ENCODE measurements around the gene SLC35F4. TPM values are rescaled to one million over a fixed set of nuclear protein-coding genes. Genes with fewer than 3 reads are reported as not detected.

Gene SLC35F4
- polyA plus RNA-seq, 1 donor from 2014 or later: 21.0 TPM

DNA sequence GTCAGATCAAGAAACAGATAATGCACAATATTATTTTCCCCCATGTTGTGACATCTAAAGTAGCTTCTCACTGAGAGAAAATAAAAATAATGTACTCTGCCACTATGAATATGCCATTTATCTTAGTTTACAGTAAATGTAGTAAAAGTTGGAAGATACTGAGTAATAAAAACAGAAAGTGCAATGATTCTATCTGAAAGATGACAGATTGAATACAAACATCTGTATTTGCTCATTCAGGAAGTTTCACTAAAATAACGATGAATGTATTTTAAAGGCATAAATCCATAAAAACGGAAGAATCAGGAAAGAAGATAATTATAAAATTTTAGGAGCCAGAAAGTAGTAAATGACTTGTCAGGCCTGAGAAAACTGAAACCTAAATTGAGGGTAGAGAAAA is 18.2 kb downstream of the SLC35F4 start:
- Histone ChIP-seq H3K27me3 (ENCODE audit: insufficient read depth, low read depth, low read length) (no peaks in the 10 kb centered on the region), H3K79me2 (replicated peaks; ENCODE audit: insufficient read depth, low read length) (no peaks in the 10 kb centered on the region), H3K9me3 (ENCODE audit: low read length) (no peaks in the 10 kb centered on the region), H4K20me1 (ENCODE audit: insufficient read depth) (no peaks in the 10 kb centered on the region), H3F3A (ENCODE audit: insufficient read depth, low read length, poor library complexity, severe bottlenecking) (no peaks in the 10 kb centered on the region), H3K9me2 (ENCODE audit: insufficient read depth, low read length) (no peaks in the 10 kb centered on the region), H3K9ac (ENCODE audit: low read length) (no peak overlapping the region), H3K4me3 (ENCODE audit: low read length) (no peak overlapping the region), H3K4me2 (ENCODE audit: low read length) (no peak overlapping the region), H2AFZ (ENCODE audit: low read depth, low read length) (no peak overlapping the region), H3K27ac (ENCODE audit: low read length) (no peak overlapping the region), H3K36me3 (ENCODE audit: insufficient read depth, low read length) (no peaks in the 10 kb centered on the region)
- TF ChIP-seq, protein P1, sequence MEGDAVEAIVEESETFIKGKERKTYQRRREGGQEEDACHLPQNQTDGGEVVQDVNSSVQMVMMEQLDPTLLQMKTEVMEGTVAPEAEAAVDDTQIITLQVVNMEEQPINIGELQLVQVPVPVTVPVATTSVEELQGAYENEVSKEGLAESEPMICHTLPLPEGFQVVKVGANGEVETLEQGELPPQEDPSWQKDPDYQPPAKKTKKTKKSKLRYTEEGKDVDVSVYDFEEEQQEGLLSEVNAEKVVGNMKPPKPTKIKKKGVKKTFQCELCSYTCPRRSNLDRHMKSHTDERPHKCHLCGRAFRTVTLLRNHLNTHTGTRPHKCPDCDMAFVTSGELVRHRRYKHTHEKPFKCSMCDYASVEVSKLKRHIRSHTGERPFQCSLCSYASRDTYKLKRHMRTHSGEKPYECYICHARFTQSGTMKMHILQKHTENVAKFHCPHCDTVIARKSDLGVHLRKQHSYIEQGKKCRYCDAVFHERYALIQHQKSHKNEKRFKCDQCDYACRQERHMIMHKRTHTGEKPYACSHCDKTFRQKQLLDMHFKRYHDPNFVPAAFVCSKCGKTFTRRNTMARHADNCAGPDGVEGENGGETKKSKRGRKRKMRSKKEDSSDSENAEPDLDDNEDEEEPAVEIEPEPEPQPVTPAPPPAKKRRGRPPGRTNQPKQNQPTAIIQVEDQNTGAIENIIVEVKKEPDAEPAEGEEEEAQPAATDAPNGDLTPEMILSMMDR (IDR thresholded peaks at IDR 0.05; ENCODE audit: poor library complexity, severe bottlenecking): no peak
- TF ChIP-seq MXI1 (conservative IDR thresholded peaks at IDR 0.05; ENCODE audit: poor library complexity, severe bottlenecking): no peak
- TF ChIP-seq SMC3 (conservative IDR thresholded peaks at IDR 0.05; ENCODE audit: poor library complexity): no peak
- no peak for TF ChIP-seq RAD21 (conservative IDR thresholded peaks at IDR 0.05)
- no peak for TF ChIP-seq TAF1 (IDR thresholded peaks at IDR 0.05; ENCODE audit: low read depth)
- TF ChIP-seq POLR2AphosphoS5 (IDR thresholded peaks at IDR 0.05): no peak
- TF ChIP-seq, protein P2, sequence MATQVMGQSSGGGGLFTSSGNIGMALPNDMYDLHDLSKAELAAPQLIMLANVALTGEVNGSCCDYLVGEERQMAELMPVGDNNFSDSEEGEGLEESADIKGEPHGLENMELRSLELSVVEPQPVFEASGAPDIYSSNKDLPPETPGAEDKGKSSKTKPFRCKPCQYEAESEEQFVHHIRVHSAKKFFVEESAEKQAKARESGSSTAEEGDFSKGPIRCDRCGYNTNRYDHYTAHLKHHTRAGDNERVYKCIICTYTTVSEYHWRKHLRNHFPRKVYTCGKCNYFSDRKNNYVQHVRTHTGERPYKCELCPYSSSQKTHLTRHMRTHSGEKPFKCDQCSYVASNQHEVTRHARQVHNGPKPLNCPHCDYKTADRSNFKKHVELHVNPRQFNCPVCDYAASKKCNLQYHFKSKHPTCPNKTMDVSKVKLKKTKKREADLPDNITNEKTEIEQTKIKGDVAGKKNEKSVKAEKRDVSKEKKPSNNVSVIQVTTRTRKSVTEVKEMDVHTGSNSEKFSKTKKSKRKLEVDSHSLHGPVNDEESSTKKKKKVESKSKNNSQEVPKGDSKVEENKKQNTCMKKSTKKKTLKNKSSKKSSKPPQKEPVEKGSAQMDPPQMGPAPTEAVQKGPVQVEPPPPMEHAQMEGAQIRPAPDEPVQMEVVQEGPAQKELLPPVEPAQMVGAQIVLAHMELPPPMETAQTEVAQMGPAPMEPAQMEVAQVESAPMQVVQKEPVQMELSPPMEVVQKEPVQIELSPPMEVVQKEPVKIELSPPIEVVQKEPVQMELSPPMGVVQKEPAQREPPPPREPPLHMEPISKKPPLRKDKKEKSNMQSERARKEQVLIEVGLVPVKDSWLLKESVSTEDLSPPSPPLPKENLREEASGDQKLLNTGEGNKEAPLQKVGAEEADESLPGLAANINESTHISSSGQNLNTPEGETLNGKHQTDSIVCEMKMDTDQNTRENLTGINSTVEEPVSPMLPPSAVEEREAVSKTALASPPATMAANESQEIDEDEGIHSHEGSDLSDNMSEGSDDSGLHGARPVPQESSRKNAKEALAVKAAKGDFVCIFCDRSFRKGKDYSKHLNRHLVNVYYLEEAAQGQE (IDR thresholded peaks at IDR 0.05; ENCODE audit: borderline replicate concordance): no peak
- no peak for TF ChIP-seq EZH2 (IDR thresholded peaks at IDR 0.05; ENCODE audit: borderline replicate concordance, insufficient read depth, low read length, poor library complexity, severe bottlenecking)

DNA sequence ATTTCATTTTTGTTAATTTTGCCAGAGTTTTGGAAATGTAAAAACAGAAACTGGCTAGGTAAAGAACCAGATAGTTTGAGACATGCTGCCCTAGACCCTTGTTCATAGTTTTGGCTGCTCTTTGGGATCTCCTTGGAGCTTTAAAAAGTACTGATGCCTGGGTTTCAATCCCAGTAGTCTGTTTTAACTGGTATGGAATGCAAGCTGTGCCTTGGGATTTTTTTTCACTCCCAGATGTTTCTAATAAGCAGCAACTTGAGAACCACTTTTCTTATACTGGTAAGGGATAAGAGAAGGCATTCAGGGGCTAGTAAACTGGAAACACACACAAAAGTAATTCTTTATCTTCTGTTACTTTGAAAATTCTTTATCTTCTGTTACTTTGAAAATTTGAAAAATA is 18.8 kb downstream of the SLC35F4 start:
- Histone ChIP-seq H3K27me3 (ENCODE audit: insufficient read depth, low read depth, low read length) (no peaks in the 10 kb centered on the region), H3K4me3 (ENCODE audit: low read length) (no peak overlapping the region)

DNA sequence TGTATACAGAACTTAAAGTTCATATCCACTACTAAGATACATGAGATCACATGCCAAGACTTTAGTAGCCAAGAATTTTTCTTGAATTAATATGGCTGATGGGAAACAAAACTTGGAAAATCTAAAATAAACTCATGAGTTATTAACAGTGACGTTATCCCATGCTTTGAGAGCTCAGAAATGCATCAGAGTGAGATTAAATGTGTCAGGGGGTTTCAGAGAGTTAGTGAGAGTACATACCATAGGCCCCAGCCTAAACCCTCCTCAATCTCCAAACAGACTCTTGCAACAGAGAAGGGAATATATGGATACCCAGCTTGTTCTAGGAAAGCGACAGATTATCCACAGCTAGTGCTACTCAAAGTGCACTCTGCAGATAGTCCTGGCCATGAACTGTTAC is 19.3 kb downstream of the SLC35F4 start:
- H3K4me2 ChIP-seq (ENCODE audit: low read length): no peak overlapping the region
- TF ChIP-seq, protein P1 (IDR thresholded peaks at IDR 0.05; ENCODE audit: poor library complexity, severe bottlenecking): no peak
- TF ChIP-seq TAF1 (IDR thresholded peaks at IDR 0.05; ENCODE audit: low read depth) (no peak), MXI1 (conservative IDR thresholded peaks at IDR 0.05; ENCODE audit: poor library complexity, severe bottlenecking) (no peak), EZH2 (IDR thresholded peaks at IDR 0.05; ENCODE audit: borderline replicate concordance, insufficient read depth, low read length, poor library complexity, severe bottlenecking) (no peak), SMC3 (conservative IDR thresholded peaks at IDR 0.05; ENCODE audit: poor library complexity) (no peak), EP300 (conservative IDR thresholded peaks at IDR 0.05; ENCODE audit: poor library complexity, severe bottlenecking) (no peak), POLR2AphosphoS5 (IDR thresholded peaks at IDR 0.05) (no peak), RAD21 (conservative IDR thresholded peaks at IDR 0.05) (no peak)
- TF ChIP-seq, protein P2 (IDR thresholded peaks at IDR 0.05; ENCODE audit: borderline replicate concordance): no peak

More for the DNA sequence above, 18.8 kb downstream of the SLC35F4 start:
- H4K20me1 ChIP-seq (ENCODE audit: insufficient read depth): no peaks in the 10 kb centered on the region
- H3K9me3 ChIP-seq (ENCODE audit: low read length): no peaks in the 10 kb centered on the region
- H3K36me3 ChIP-seq (ENCODE audit: insufficient read depth, low read length): no peaks in the 10 kb centered on the region
- no peaks in the 10 kb centered on the region for H3K79me2 ChIP-seq (replicated peaks; ENCODE audit: insufficient read depth, low read length)
- no peaks in the 10 kb centered on the region for H3F3A ChIP-seq (ENCODE audit: insufficient read depth, low read length, poor library complexity, severe bottlenecking)
- no peak overlapping the region for H3K9ac ChIP-seq (ENCODE audit: low read length)
- no peak overlapping the region for H3K27ac ChIP-seq (ENCODE audit: low read length)
- no peaks in the 10 kb centered on the region for H3K9me2 ChIP-seq (ENCODE audit: insufficient read depth, low read length)
- no peak for TF ChIP-seq MXI1 (conservative IDR thresholded peaks at IDR 0.05; ENCODE audit: poor library complexity, severe bottlenecking)
- no peak overlapping the region for H2AFZ ChIP-seq (ENCODE audit: low read depth, low read length)
- no peak overlapping the region for H3K4me2 ChIP-seq (ENCODE audit: low read length)

More for the DNA sequence above, 19.3 kb downstream of the SLC35F4 start:
- Histone ChIP-seq H3K36me3 (ENCODE audit: insufficient read depth, low read length) (no peaks in the 10 kb centered on the region), H3F3A (ENCODE audit: insufficient read depth, low read length, poor library complexity, severe bottlenecking) (no peaks in the 10 kb centered on the region), H3K9ac (ENCODE audit: low read length) (no peak overlapping the region), H3K4me3 (ENCODE audit: low read length) (no peak overlapping the region), H3K79me2 (replicated peaks; ENCODE audit: insufficient read depth, low read length) (no peaks in the 10 kb centered on the region), H3K9me3 (ENCODE audit: low read length) (no peaks in the 10 kb centered on the region), H4K20me1 (ENCODE audit: insufficient read depth) (no peaks in the 10 kb centered on the region), H3K9me2 (ENCODE audit: insufficient read depth, low read length) (no peaks in the 10 kb centered on the region), H2AFZ (ENCODE audit: low read depth, low read length) (no peak overlapping the region), H3K27me3 (ENCODE audit: insufficient read depth, low read depth, low read length) (no peaks in the 10 kb centered on the region), H3K27ac (ENCODE audit: low read length) (no peak overlapping the region)

Measured in neural cell (in vitro differentiated cells).